Psoas muscle (tissue), 8 donors: ENCODE data around the gene TXNRD3. TPM values are rescaled to one million over a fixed set of nuclear protein-coding genes. Genes with fewer than 3 reads are reported as not detected.

Source experiments
- ATAC-seq, 4 donors: fragments of 200-7000 bp; cut with Tn5 transposase; one replicate each; pipeline ENCODE4 v1.9.1; 2020; ENCODE audit warnings: moderate library complexity in 3 of 4, mild to moderate bottlenecking in 2 of 4
- DNase-seq, 2 donors: peaks; one replicate each; pipeline ENCODE4 v3.0.0-alpha.2; 2020
- H3K27ac ChIP-seq: fragments of 200-600 bp; one replicate; pipeline ENCODE4 v1.8.0; 2022
- H3K27me3 ChIP-seq, 3 donors: fragments of 200-600 bp in 1 of 3; one replicate each; pipeline versions ENCODE4 v1.6.1 to v1.8.0; 2013 to 2022; ENCODE audit warnings: low read length in 2 of 3, mild to moderate bottlenecking in 2 of 3, moderate library complexity in 1 of 3; ENCODE audit not compliant: insufficient read depth in 3 of 3
- H3K36me3 ChIP-seq, 2 donors: fragments of 200-600 bp in 1 of 2; one replicate each; pipeline versions ENCODE4 v1.6.1 to v1.8.0; 2013 to 2022; ENCODE audit warnings: low read depth in 1 of 2, mild to moderate bottlenecking in 1 of 2, moderate library complexity in 1 of 2; ENCODE audit not compliant: insufficient read depth in 1 of 2
- H3K4me1 ChIP-seq: fragments of 200-600 bp; one replicate; pipeline ENCODE4 v1.8.0; 2022
- H3K4me3 ChIP-seq: fragments of 200-600 bp; one replicate; pipeline ENCODE4 v1.8.0; 2022; ENCODE audit warnings: mild to moderate bottlenecking
- H3K9me3 ChIP-seq: fragments of 200-600 bp; one replicate; pipeline ENCODE4 v1.8.0; 2022
- CTCF ChIP-seq: fragments of 200-600 bp; IDR thresholded peaks from one replicate; pipeline ENCODE4 v1.8.0; 2022; ENCODE audit warnings: antibody characterized with exemption
- WGBS, 3 donors: extraction: QIAGEN DNeasy Blood & Tissue Kit; methylation state at CpG; one replicate each; pipeline versions ENCODE4 v1.1.6 to v1.1.7; 2013; 5-methylcytosine and 5-hydroxymethylcytosine counted together
- intact Hi-C, 2 donors: fragments of 100-400 bp; cut with DNase I; formaldehyde crosslinking; loops; one replicate each; pipeline versions ENCODE4 v1.11.0 to v1.14.2; 2022
- polyA plus RNA-seq, 3 donors: library from polyadenylated mRNA; stranded (reverse); fragments of 200-250 nt; gene quantifications; one replicate each; pipeline ENCODE4 v1.2.3, GENCODE V29; 2013
- total RNA-seq, 4 donors: library from RNA; stranded (reverse); fragmentation: NEBNext Ultra II Directional in 2 of 4; extraction: Animal tissue kit (Norgen Biotek cat#: 25700) in 2 of 4; gene quantifications; one replicate each; pipeline versions ENCODE4 v1.2.1 to v1.2.4, GENCODE V29; 2021 to 2023
- donor health status: healthy with polysubstance abuse.
- donor health status: DM: no; HTN: no; CAD: no; lungs with moderate emphysema.
- donor health status: Bipolar disorder and iron deficiency.
- donor health status: healthy.
- donor health status: DM: yes; HTN: yes; CAD: no.
- donor health status: DM: no; HTN: no; CAD: no.
- donor health status: DM: no; HTN: no; CAD: no.
- donor health status: DM: yes; HTN: yes; CAD: no.

The TXNRD3 gene
- total and polyA plus RNA-seq, 7 donors, result 1.6 to 9.6 (median 5.0) TPM

GRCh38 chr3:126656371-126657134 lies 1.6 kb upstream of the TXNRD3 start:
- H3K27ac ChIP-seq, result no peak overlapping the region
- DNase-seq (no peak), ATAC-seq (no peak)
- no peak overlapping the region for H3K4me3 ChIP-seq
- peaks cover 13% of the 10 kb centered on the region for H3K4me1 ChIP-seq
- WGBS, 3 donors, result 73 to 78% (median 76%) methylated on average over 8 of the region's 8 CpGs
- H3K36me3 ChIP-seq, result peaks cover 0 to 4% of the 10 kb centered on the region in 2 donors
- intact Hi-C loops, result loop anchor here in 1 of 2 donors (10.0 kb wide), 1 partner anchor 132 kb away; the partner anchor contains the start of gene CHST13
- no peaks in the 10 kb centered on the region for H3K9me3 ChIP-seq
- peaks cover 0 to 9% (median 0%) of the 10 kb centered on the region in 3 donors for H3K27me3 ChIP-seq
- TF ChIP-seq CTCF, result no peak

GRCh38 chr3:126655887-126656286 lies 963 bp upstream of the TXNRD3 start:
- DNase-seq (no peak), ATAC-seq (no peak)
- no peak for TF ChIP-seq CTCF
- Histone ChIP-seq H3K36me3 (peaks cover 0 to 4% of the 10 kb centered on the region in 2 donors), H3K4me1 (peaks cover 13% of the 10 kb centered on the region), H3K27me3 (peaks cover 0 to 6% (median 0%) of the 10 kb centered on the region in 3 donors), H3K4me3 (no peak overlapping the region), H3K9me3 (no peaks in the 10 kb centered on the region), H3K27ac (no peak overlapping the region)
- intact Hi-C loops, result loop anchor here in 1 of 2 donors (10.0 kb wide), 1 partner anchor 131 kb away; the partner anchor contains the start of gene CHST13
- WGBS, 3 donors, result 88 to 93% (median 90%) methylated on average over 11 of the region's 11 CpGs

DNA sequence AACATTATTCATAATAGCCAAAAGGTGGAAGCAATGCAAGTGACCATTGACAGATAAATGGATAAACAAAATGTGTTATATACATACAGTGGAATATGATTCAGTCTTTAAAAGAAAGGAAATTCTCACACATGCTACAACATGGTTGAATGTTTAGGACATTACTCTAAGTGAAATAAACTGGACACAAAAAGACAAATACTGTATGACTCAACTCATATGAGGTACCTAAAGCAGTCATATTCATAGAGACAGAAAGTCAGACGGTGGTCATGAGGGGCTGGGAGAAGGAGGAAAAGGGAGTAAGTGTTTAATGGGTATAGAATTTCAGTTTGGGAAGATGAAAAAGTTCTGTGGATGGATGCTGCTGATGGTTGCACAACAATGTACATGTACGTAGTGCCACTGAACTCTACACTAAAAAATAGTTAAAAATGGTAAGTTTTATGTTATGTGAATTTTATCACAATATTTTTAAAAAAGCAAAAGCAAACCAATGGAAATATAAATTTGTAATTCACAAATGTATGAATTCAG lies 5.3 kb downstream of the TXNRD3 start:
- intact Hi-C loops, result loop anchor here in 1 of 2 donors (10.0 kb wide), 1 partner anchor 125 kb away; the partner anchor contains the start of gene CHST13
- 57 to 75% (median 61%) methylated on average over 2 of the region's 2 CpGs for WGBS, 3 donors

GRCh38 chr3:126646674-126647073 lies 8.2 kb downstream of the TXNRD3 start:
- H3K9me3 ChIP-seq, result no peaks in the 10 kb centered on the region
- no peak for TF ChIP-seq CTCF
- no peak overlapping the region for H3K27ac ChIP-seq
- intact Hi-C loops, result no loop called here
- H3K4me1 ChIP-seq, result no peaks in the 10 kb centered on the region
- no peaks in the 10 kb centered on the region for H3K27me3 ChIP-seq
- 90 to 97% (median 96%) methylated on average over 1 of the region's 1 CpG for WGBS, 3 donors
- ATAC-seq (no peak), DNase-seq (no peak)
- H3K4me3 ChIP-seq, result no peak overlapping the region
- H3K36me3 ChIP-seq, result peaks cover 2 to 44% of the 10 kb centered on the region in 2 donors

More for the DNA sequence above, 5.3 kb downstream of the TXNRD3 start:
- Histone ChIP-seq H3K4me1 (peaks cover 9% of the 10 kb centered on the region), H3K27ac (no peak overlapping the region), H3K4me3 (no peak overlapping the region), H3K36me3 (peaks cover 0 to 18% of the 10 kb centered on the region in 2 donors), H3K27me3 (no peaks in the 10 kb centered on the region), H3K9me3 (no peaks in the 10 kb centered on the region)
- ATAC-seq (no peak), DNase-seq (no peak)
- no peak for TF ChIP-seq CTCF
